Fibroblast of mammary gland (primary cell): ENCODE measurements around the gene AP3S2.

ENCODE experiments used
- DNase-seq: peaks from one replicate; pipeline ENCODE4 v3.0.0-alpha.2; 2010; ENCODE audit warnings: low read depth
- H3K4me3 ChIP-seq: 2 replicates; pipeline ENCODE4 v1.5.1; 2011; ENCODE audit warnings: low read depth, mild to moderate bottlenecking, low read length, moderate library complexity; ENCODE audit not compliant: control insufficient read depth
- CTCF ChIP-seq: conservative IDR thresholded peaks from 2 replicates; pipeline ENCODE4 v1.5.1; 2011; ENCODE audit warnings: low read depth, low read length, inconsistent platforms; ENCODE audit not compliant: control insufficient read depth, insufficient read depth

The AP3S2 gene

GRCh38 chr15:89841962-89842361, 51.8 kb downstream of the AP3S2 start:
- no peak for DNase-seq
- TF ChIP-seq CTCF: no peak

GRCh38 chr15:89841306-89841705, 52.5 kb downstream of the AP3S2 start:
- H3K4me3 ChIP-seq: no peak overlapping the region
- no peak for TF ChIP-seq CTCF
- no peak for DNase-seq

More at GRCh38 chr15:89841962-89842361, 51.8 kb downstream of the AP3S2 start:
- no peak overlapping the region for H3K4me3 ChIP-seq

- no peak overlapping the region for H3K4me3 ChIP-seq
- no peak for TF ChIP-seq CTCF
- no peak for DNase-seq
These were observed 54.5 kb downstream of the AP3S2 start for GRCh38 chr15:89839167-89839810.

DNA sequence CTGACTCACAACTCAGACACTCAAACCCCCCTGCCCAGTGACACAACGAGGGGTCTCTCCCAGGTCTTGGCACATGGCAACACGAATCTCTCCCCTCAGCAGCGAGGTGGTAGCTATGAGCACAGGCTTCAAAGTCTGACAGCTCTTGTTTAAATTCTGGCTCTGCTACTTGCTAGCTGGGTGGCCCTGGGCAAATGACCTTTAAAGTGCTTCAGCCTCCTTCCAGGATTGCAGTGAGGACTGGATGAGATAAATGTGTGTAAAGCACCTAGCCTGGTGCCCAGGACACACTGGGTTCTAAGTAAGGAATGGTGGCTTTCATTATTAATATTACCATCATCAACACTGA, 56.0 kb downstream of the AP3S2 start:
- no peak for DNase-seq
- no peak overlapping the region for H3K4me3 ChIP-seq
- TF ChIP-seq CTCF: no peak

- H3K4me3 ChIP-seq: peak overlapping the region; percentile 32
- TF ChIP-seq CTCF: no peak
- DNase-seq: peak; percentile 72
These were observed 56.5 kb downstream of the AP3S2 start for GRCh38 chr15:89837134-89837829.

DNA sequence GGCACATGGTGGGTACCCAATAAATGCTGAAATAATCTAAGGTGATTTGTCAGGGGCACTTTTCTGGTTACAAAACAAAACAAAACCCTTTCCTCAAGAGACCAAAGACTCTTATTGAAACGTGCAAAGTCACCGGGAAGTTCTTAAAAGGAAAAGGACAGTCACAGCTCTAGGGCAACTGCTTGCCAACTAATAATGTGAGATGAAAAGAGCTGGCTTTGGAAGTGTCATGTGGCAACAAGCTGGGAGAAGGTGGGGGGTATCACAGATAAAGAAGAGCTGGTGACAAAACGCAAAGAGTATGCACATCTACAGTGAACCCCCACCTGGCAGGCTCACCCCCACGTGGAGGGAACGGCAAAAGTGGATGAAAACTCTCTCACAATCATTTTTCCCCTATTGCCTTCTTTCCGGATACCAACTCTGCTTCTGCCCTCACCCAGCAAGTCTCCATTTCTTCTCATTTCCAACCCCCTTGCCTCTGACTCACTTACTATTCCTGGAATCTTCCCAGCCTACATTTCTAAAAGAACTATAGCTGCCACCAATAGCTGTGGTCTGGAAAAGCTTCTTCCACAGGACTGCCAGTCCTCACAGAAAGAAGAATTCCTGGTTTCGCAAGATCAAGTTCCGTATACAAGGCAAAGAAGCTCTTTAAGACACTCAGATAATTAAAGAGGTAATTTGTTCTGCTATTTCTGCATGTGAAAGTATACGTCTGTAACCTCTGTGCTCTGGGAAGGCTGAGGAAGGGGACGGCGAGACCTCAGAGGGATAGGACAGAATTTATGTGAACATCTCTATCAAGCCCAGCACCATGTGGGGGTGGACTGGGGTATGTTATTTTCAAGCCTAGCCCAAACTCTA, 57.3 kb downstream of the AP3S2 start:
- H3K4me3 ChIP-seq: peak overlapping the region; percentile 32
- peak; percentile 95 for DNase-seq

More for the DNA sequence above, 57.3 kb downstream of the AP3S2 start:
- no peak for TF ChIP-seq CTCF
